ENCODE data around the gene TEX14. TPM values are rescaled to one million over a fixed set of nuclear protein-coding genes. Genes with fewer than 3 reads are reported as not detected.
"Not testable (repeated sequence)": the region's sequence is repeated elsewhere in the genome, so short reads cannot be mapped to it uniquely, and the experiment has no call there.

The TEX14 gene
- total RNA-seq, 3 donors from 2014 or later, result 0.16 to 0.33 (median 0.29) TPM

DNA sequence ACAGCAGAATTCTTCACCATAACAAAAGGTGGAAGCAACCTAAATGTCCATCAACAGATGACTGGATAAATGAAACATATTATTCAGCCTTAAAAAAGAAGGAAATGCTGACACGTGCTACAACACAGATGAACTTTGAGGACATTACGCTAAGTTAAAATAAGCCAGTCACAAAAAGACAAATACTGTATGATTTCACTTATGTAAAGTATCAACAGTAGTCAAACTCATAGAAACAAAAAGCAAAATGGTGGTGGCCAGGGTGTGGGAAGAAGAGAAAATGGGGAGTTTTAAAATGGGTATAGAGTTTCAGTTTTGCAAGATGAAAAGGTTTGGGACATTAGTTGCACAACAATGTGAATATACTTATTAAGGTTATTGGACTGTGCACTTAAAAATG lies 127.6 kb downstream of the TEX14 start:
- H3K27me3 ChIP-seq, result no peaks in the 10 kb centered on the region
- no peaks in the 10 kb centered on the region for H3K36me3 ChIP-seq
- no peak for TF ChIP-seq POLR2AphosphoS5 (IDR thresholded peaks at IDR 0.05)
- TF ChIP-seq CTCF (IDR thresholded peaks at IDR 0.05), result no peak
- no peak for TF ChIP-seq POLR2A (IDR thresholded peaks at IDR 0.05)
- intact Hi-C loops (cut with DNase I; ENCODE audit: low total_unique reads), result no loop called here
- DNase-seq (ENCODE audit: low spot score in 2 of 2), result no peak
- H3K4me3 ChIP-seq, result no peak overlapping the region
- H3K27ac ChIP-seq, result no peak overlapping the region
- H3K4me1 ChIP-seq, result no peaks in the 10 kb centered on the region
- no peaks in the 10 kb centered on the region for H3K9me3 ChIP-seq

- Histone ChIP-seq H3K4me3 (no peak overlapping the region), H3K27me3 (no peaks in the 10 kb centered on the region), H3K9me3 (no peaks in the 10 kb centered on the region), H3K27ac (no peak overlapping the region), H3K36me3 (no peaks in the 10 kb centered on the region), H3K4me1 (no peaks in the 10 kb centered on the region)
- intact Hi-C loops (cut with DNase I; ENCODE audit: low total_unique reads), result no loop called here
- DNase-seq (ENCODE audit: low spot score in 2 of 2), result no peak
- TF ChIP-seq POLR2AphosphoS5 (IDR thresholded peaks at IDR 0.05), result no peak
- no peak for TF ChIP-seq CTCF (IDR thresholded peaks at IDR 0.05)
- no peak for TF ChIP-seq POLR2A (IDR thresholded peaks at IDR 0.05)
These were observed 131.3 kb downstream of the TEX14 start for GRCh38 chr17:58560511-58560910.

DNA sequence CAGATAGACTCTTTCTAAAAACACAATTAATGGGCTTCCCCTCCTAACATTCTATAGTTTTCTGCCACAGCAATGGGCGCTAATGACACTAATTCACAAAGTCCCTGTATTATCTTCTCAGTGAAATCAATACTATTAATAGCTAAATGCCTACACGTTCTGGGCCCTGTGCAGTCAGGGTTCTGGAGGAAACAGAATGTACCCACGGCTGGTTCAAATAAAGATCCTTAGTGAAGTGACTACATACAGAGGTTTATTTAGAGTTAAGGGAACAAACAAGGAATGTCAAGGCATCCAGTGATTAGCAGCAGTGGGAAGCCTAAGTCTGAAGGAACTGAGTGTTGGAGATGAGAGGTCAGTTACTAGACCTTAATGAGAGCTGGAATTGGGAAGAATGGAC lies 133.9 kb downstream of the TEX14 start:
- no peak overlapping the region for H3K4me3 ChIP-seq
- intact Hi-C loops (cut with DNase I; ENCODE audit: low total_unique reads), result no loop called here

DNA sequence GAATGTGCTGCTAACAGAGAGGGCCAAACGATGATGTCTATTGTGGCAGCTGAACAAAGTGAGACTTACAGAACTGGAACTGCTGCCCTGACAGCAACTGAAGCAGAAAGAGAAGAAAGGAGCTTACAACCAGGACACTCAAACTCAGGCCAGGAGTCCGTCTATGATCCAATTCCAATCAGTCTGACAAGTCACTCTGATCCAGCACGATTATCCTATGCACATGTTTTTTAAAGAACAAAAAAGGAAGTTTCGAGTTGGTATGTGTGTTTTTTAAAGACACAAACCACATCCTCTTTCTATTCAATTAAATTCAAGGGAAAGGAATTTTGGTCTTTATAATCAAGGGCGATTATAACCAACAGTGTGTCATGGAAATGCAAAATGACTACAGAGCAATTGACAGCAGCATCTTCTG lies 135.0 kb downstream of the TEX14 start:
- no peaks in the 10 kb centered on the region for H3K27me3 ChIP-seq
- H3K4me3 ChIP-seq, result no peak overlapping the region
- no peak overlapping the region for H3K27ac ChIP-seq
- DNase-seq (ENCODE audit: low spot score in 2 of 2), result no peak
- H3K4me1 ChIP-seq, result no peaks in the 10 kb centered on the region
- H3K9me3 ChIP-seq, result no peaks in the 10 kb centered on the region
- intact Hi-C loops (cut with DNase I; ENCODE audit: low total_unique reads), result no loop called here
- TF ChIP-seq CTCF (IDR thresholded peaks at IDR 0.05) (no peak), POLR2AphosphoS5 (IDR thresholded peaks at IDR 0.05) (no peak), POLR2A (IDR thresholded peaks at IDR 0.05) (no peak)
- no peaks in the 10 kb centered on the region for H3K36me3 ChIP-seq

More for the DNA sequence above, 133.9 kb downstream of the TEX14 start:
- Histone ChIP-seq H3K27ac (no peak overlapping the region), H3K27me3 (no peaks in the 10 kb centered on the region), H3K4me1 (no peaks in the 10 kb centered on the region), H3K36me3 (no peaks in the 10 kb centered on the region), H3K9me3 (no peaks in the 10 kb centered on the region)
- TF ChIP-seq POLR2A (IDR thresholded peaks at IDR 0.05), result no peak
- no peak for TF ChIP-seq CTCF (IDR thresholded peaks at IDR 0.05)
- TF ChIP-seq POLR2AphosphoS5 (IDR thresholded peaks at IDR 0.05), result no peak
- DNase-seq (ENCODE audit: low spot score in 2 of 2), result no peak

DNA sequence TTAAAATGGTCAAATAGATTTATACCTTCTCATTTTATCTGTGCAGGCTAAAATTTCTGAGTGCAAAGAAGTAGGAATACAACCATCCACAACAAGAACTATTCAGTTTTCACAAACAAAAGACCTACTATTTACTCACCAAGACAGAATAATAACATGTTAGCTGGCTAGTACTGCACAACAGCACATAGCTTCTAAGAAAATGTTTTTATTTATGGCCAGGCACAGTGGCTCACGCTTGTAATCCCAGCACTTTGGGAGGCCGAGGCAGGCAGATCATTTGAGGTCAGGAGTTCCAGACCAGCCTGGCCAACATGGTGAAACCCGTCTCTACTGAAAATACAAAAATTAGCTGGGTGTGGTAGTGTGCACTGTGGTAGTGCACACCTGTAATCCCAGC lies 136.7 kb downstream of the TEX14 start:
- H3K4me3 ChIP-seq; H3K9me3 ChIP-seq; H3K4me1 ChIP-seq; H3K27me3 ChIP-seq; intact Hi-C loops (cut with DNase I; ENCODE audit: low total_unique reads); H3K27ac ChIP-seq; H3K36me3 ChIP-seq; DNase-seq (ENCODE audit: low spot score in 2 of 2): not testable (repeated sequence)

- H3K27ac ChIP-seq, result no peak overlapping the region
- no peaks in the 10 kb centered on the region for H3K36me3 ChIP-seq
- H3K9me3 ChIP-seq, result no peaks in the 10 kb centered on the region
- no peaks in the 10 kb centered on the region for H3K27me3 ChIP-seq
- TF ChIP-seq POLR2A (IDR thresholded peaks at IDR 0.05) (no peak), CTCF (IDR thresholded peaks at IDR 0.05) (no peak), POLR2AphosphoS5 (IDR thresholded peaks at IDR 0.05) (no peak)
- H3K4me1 ChIP-seq, result no peaks in the 10 kb centered on the region
- intact Hi-C loops (cut with DNase I; ENCODE audit: low total_unique reads), result no loop called here
- no peak for DNase-seq (ENCODE audit: low spot score in 2 of 2)
- no peak overlapping the region for H3K4me3 ChIP-seq
These were observed 150.6 kb downstream of the TEX14 start for GRCh38 chr17:58541249-58541648.

Data from breast epithelium (tissue), 4 donors.